Effector memory CD4-positive, alpha-beta T cell (primary cell): ENCODE measurements around the gene LRRN2.

Experiments
- DNase-seq, 3 donors: peaks; one replicate each; pipeline ENCODE4 v3.0.0-alpha.2; 2020
- H3K27ac ChIP-seq: 2 replicates; pipeline ENCODE4 v1.7.0; 2013; ENCODE audit warnings: mild to moderate bottlenecking, low read length, moderate library complexity; ENCODE audit not compliant: insufficient read depth, poor library complexity, severe bottlenecking
- H3K27me3 ChIP-seq: replicated peaks from 2 replicates; pipeline ENCODE4 v1.7.0; 2013; ENCODE audit warnings: mild to moderate bottlenecking, low read length; ENCODE audit not compliant: insufficient read depth, control insufficient read depth, poor library complexity, severe bottlenecking
- H3K36me3 ChIP-seq: 2 replicates; pipeline ENCODE4 v1.7.0; 2013; ENCODE audit warnings: mild to moderate bottlenecking, low read length, moderate library complexity; ENCODE audit not compliant: control insufficient read depth, insufficient read depth
- H3K4me1 ChIP-seq: 2 replicates; pipeline ENCODE4 v1.7.0; 2013; ENCODE audit warnings: low read length, mild to moderate bottlenecking; ENCODE audit not compliant: control insufficient read depth, insufficient read depth, poor library complexity, severe bottlenecking
- H3K4me3 ChIP-seq: 2 replicates; pipeline ENCODE4 v1.7.0; 2013; ENCODE audit warnings: low read length, low read depth, mild to moderate bottlenecking; ENCODE audit not compliant: insufficient read depth, poor library complexity, severe bottlenecking
- H3K9me3 ChIP-seq: 2 replicates; pipeline ENCODE4 v1.7.0; 2013; ENCODE audit warnings: mild to moderate bottlenecking, low read length, moderate library complexity; ENCODE audit not compliant: control insufficient read depth

Gene LRRN2

GRCh38 chr1:204578867-204579664, 106.5 kb downstream of the LRRN2 start:
- no peaks in the 10 kb centered on the region for H3K9me3 ChIP-seq
- peaks cover 4% of the 10 kb centered on the region for H3K4me1 ChIP-seq
- peak overlapping the region; percentile 48 for H3K4me3 ChIP-seq
- DNase-seq: no peak
- H3K27me3 ChIP-seq: no peaks in the 10 kb centered on the region
- H3K27ac ChIP-seq: peak overlapping the region; percentile 37
- no peaks in the 10 kb centered on the region for H3K36me3 ChIP-seq

- H3K4me3 ChIP-seq: no peak overlapping the region
- no peaks in the 10 kb centered on the region for H3K36me3 ChIP-seq
- peak overlapping the region; percentile 37 for H3K27ac ChIP-seq
- peaks cover 4% of the 10 kb centered on the region for H3K4me1 ChIP-seq
- no peaks in the 10 kb centered on the region for H3K9me3 ChIP-seq
- H3K27me3 ChIP-seq: no peaks in the 10 kb centered on the region
- no peak for DNase-seq
These were observed 107.6 kb downstream of the LRRN2 start for GRCh38 chr1:204577794-204578478.

GRCh38 chr1:204576422-204576821, 109.1 kb downstream of the LRRN2 start:
- Histone ChIP-seq H3K36me3 (peaks cover 8% of the 10 kb centered on the region), H3K4me1 (peaks cover 4% of the 10 kb centered on the region), H3K27me3 (no peaks in the 10 kb centered on the region), H3K4me3 (no peak overlapping the region), H3K9me3 (no peaks in the 10 kb centered on the region), H3K27ac (no peak overlapping the region)
- DNase-seq: no peak

- H3K36me3 ChIP-seq: peaks cover 8% of the 10 kb centered on the region
- H3K27me3 ChIP-seq: no peaks in the 10 kb centered on the region
- H3K9me3 ChIP-seq: no peaks in the 10 kb centered on the region
- H3K27ac ChIP-seq: no peak overlapping the region
- peaks cover 4% of the 10 kb centered on the region for H3K4me1 ChIP-seq
- DNase-seq: no peak
- no peak overlapping the region for H3K4me3 ChIP-seq
These were observed 110.0 kb downstream of the LRRN2 start for GRCh38 chr1:204575221-204576190.

- H3K4me1 ChIP-seq: peaks cover 4% of the 10 kb centered on the region
- no peaks in the 10 kb centered on the region for H3K27me3 ChIP-seq
- no peak overlapping the region for H3K4me3 ChIP-seq
- H3K36me3 ChIP-seq: peaks cover 8% of the 10 kb centered on the region
- DNase-seq: no peak
- no peaks in the 10 kb centered on the region for H3K9me3 ChIP-seq
- no peak overlapping the region for H3K27ac ChIP-seq
These were observed 110.7 kb downstream of the LRRN2 start for GRCh38 chr1:204574865-204575163.

- no peak for DNase-seq
- Histone ChIP-seq H3K27ac (no peak overlapping the region), H3K4me1 (peaks cover 2% of the 10 kb centered on the region), H3K36me3 (peaks cover 8% of the 10 kb centered on the region), H3K9me3 (no peaks in the 10 kb centered on the region), H3K4me3 (no peak overlapping the region), H3K27me3 (no peaks in the 10 kb centered on the region)
These were observed 111.3 kb downstream of the LRRN2 start for GRCh38 chr1:204574016-204574864.

GRCh38 chr1:204572923-204573922, 112.3 kb downstream of the LRRN2 start:
- no peaks in the 10 kb centered on the region for H3K4me1 ChIP-seq
- H3K27ac ChIP-seq: no peak overlapping the region
- no peak for DNase-seq
- H3K27me3 ChIP-seq: no peaks in the 10 kb centered on the region
- no peak overlapping the region for H3K4me3 ChIP-seq
- no peaks in the 10 kb centered on the region for H3K9me3 ChIP-seq
- peaks cover 8% of the 10 kb centered on the region for H3K36me3 ChIP-seq

GRCh38 chr1:204571631-204572030, 113.9 kb downstream of the LRRN2 start:
- H3K9me3 ChIP-seq: no peaks in the 10 kb centered on the region
- H3K27ac ChIP-seq: no peak overlapping the region
- H3K36me3 ChIP-seq: peaks cover 8% of the 10 kb centered on the region
- H3K27me3 ChIP-seq: no peaks in the 10 kb centered on the region
- no peaks in the 10 kb centered on the region for H3K4me1 ChIP-seq
- DNase-seq: no peak
- H3K4me3 ChIP-seq: no peak overlapping the region
